ENCODE data around the gene TINCR.

The TINCR gene

DNA sequence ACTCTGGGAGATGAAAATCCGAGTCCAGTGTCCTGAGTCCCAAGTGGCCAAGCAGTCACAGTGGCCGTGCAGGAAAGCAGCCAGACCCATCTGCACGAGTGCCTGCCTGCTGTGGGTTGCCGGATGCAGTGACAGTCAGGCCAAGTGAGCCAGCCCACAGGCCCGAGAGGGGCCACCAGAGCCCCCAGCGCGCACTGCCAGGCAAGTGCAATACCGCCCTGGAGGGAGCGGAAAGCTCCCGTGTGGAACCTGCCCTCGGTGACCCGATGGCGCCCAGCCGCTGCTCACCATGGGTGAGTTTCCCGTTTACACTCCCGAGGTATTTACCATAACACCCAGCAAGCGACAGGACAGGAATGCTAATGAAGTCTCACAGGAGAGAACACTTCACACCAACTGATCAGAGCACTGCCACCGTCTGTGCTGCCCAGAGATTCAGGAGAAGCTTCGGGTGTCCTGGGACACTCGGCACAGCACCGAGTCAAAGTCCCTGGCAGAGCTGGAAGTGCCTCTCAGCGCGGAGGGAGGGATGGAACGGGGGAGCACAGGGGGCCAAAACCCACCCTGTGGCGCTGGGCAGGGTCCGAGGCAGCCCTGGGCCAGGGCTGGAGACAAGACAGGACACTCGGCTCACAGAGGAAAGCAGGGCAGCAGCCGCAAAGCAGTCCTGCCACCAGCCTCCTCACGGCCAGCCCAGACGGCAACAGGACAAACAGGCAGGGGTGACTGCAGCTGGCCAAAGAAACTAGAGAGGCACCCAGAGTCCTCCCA, 21.3 kb upstream of the TINCR start:
- no peak for DNase-seq (ENCODE audit: low read depth in 2 of 2)

DNA sequence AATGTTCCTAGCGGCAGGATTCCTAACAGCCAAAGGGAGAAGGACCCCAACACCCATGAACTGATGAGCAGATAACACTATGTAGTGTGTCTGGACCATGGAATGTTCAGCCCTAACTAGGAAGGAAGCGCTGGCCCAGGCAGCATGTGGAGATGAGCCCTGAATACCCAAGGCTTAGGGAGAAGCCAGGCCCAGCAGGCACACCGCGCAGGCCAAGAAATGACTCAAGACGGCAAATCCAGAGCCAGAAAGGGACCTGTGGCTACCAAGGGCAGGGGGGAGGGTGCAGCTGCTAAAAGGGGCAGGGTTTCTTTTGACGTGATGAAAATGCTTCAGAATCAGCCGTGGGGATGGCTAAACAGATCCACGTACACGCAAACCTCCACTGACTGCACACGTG, 20.7 kb upstream of the TINCR start:
- DNase-seq (ENCODE audit: low read depth in 2 of 2), result no peak

DNA sequence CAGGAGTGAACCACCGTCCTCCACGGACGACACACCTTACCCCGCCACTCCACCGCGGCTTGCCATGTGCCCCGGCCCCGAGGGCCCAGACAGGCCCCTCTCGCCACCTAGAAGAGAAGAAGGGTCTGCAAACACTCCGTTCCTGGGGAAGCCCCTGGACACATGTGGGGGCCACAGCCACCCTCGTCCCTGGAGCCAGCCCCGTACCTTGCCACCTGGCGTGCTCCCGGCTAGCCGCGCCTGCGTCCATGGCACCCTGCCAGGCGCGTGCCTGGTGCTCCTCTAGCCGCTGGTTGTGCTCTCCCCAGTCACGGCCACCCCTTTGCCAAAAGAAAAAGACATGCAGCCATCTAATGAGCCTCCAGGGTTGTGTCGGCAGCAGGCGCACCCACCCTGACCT, 19.9 kb upstream of the TINCR start:
- DNase-seq (ENCODE audit: low read depth in 2 of 2), result no peak

DNA sequence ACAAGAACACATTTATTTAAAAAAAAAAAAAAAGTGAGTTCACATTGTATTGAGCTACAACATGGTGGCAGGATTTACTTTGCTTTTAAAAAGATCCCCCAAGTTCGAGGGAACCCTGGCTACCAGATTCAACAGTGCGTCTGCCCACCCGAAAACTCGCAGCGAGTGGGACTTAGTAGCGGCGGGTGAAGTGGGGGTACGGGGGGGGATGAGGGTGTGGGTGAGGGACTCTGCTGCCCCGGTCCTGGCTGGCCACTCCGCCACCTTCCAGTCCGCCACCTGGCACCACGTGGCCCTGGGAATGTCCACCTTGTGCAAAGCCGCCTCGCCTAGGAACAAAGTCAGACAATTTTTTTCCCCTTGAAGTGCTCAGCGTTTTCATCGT, 19.3 kb upstream of the TINCR start:
- DNase-seq (ENCODE audit: low read depth in 2 of 2), result no peak

DNA sequence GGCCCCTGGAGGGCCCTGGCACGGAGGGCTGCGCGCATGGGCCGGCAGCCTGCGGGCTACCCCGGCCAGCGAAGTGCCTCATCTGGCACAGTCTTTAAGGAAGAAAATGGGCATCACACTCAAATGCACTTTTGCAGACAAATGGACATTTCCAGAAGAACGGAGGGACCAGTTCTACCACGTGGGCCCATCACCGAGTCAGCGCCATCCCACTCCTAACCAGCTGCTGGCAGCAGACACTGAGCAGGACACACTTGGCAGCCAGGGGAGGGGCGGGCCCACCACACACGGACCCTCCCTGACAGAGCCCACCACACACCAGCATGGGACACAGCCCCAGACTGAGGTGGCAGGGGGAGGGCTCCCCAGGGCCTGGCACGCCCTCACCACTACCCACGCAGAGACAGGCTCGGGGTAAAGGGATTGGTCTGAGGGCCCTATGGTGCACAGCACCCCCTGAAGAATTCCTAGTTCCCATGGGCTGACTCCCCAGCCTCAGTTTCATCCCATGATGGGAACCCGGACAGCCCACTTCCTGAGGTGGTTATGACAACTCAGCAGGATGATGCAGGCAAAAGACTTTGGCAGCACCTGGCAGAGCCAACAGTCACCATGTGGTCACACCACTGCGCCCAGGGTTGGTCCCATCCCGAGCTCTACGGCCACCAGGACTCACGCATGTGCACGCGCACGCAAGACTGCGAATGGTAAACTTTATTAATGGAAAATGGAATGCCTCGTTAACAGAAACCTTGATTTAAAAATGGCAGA, 18.7 kb upstream of the TINCR start:
- no peak for DNase-seq (ENCODE audit: low read depth in 2 of 2)

DNA sequence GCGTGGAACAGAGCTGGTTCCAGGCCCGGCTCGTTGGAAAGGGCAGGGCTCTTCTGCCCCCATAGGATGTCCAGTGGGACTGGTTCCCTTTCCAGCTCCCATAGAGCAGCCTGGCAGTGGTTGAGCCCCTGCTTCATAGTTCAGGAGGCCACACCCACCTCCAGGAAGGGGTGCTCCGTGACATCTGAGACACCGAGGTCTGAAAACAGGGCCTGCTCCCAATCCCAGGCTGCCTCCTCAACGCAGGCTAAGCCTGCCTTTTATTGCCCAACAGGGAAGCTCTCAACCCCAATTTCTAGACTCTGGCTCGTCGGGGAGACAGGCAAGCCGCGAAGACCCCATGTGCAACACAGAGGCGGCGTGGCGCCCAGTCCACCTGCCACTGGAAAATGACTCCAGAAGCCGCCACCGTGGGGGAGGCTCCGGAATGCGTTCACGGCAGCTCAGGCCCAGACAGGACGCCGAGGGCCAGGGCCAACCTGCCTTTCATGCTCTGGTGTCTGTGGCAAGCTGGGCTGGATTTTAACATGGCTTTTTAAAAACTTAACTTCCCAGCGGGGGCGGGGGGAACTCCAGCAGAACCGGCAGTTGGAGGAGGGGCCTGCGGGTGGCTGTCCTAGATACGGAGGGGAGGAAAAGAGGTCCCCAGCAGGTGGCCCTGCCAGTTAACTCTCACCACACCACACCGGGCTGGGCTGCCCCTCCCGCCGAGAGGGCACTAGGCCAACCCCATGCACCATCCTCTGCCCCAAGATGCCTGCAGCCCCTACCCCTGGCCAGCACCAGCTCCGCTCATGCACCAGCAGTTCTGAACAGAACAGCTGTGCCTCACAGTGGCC, 17.9 kb upstream of the TINCR start:
- peak; percentile 11 to 35 for DNase-seq (ENCODE audit: low read depth in 2 of 2)

DNA sequence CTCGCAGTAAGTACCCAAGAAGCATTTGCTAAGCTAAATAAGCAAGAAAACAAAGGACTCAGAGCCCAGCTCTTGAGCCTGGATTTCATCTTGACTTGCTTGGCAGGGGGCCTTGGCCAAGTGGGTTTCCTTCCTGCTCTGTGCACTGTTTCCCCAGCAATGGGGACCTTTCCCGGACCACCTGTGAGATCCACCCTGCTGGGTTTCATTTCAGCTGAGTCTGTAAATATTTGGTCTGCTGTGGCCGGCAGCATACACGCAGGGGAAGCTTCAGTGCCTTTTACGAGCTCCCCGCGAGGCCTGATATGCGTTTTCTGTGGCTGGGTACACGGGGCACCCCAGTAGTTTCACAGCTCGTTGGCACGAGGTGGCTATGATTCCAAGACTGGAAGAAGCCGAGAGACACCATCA, 12.4 kb upstream of the TINCR start:
- DNase-seq (ENCODE audit: low read depth in 2 of 2), result no peak

DNA sequence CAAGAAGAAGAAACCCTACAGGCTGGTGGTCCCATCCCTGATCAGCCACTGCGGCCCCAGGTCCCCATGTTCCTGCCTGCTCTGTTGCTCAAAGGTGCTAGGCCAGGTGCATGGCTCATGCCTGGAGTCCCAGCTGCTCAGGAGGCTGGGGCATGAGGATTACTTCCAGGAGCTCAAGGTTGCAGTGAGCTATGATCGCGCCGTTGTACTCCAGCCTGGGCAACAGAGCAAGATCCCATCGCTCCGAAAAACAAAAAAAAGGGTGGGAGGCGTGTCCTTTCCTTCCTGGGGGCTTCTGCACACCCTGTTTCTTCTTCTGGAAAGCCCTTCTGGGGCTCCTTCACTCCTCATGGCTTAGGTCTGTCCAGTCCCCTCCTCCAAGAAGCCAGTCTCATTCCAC, 11.9 kb upstream of the TINCR start:
- DNase-seq (ENCODE audit: low read depth in 2 of 2), result no peak

DNA sequence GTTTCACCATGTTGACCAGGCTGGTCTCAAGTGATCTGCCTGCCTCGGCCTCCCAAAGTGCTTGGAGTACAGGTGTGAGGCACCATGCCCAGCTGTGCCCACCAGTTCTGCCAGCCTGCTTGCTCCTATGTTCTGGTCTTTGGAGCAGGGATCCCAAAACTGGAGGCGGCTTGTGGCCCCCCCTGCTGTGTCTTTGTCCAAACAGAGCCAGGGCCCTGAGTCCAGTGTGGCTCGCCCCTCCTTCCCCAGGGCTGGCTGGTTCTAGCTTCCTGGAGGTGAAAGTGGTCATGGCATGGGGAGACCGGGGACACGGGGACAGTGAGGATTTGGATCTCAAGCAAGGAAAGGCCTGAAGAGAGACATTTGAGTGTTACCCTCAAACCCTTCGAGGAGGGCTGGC, 11.5 kb upstream of the TINCR start:
- no peak for DNase-seq (ENCODE audit: low read depth in 2 of 2)

DNA sequence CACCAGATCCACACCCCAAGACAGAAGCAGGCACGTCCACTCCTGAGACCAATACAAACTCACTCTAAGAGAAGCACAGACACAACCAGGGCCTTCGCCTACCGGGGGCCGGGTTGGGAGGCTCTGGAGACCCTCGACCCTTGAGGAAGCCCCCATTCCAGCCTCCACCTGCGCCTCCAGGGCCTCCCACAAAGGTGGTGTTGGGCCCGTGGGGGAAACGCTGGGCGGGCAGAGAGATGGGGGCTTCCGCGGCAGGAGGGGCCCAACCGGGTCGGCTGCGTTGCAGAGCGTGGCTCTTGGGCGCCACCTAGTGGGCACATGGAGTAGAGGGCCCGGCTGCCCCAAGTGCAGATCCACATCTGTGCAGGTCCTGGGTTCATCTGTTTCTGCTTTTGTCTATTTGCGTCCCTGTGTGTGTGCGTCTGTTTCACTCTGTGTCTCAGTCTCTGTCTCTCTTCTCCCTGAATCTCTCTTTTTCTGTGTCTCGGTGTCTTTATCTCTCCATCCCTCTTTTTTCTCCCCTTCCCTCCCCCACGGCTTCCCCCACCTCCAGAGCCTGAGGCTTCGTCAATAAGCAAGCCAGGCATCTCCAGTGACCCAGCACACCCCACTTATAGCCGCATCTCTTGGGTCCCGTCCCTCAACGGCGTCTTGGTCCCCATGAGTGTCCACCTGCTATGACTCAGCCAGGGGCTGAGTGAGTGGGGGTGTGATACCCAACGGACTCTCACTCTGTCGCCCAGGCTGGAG, 10.5 kb upstream of the TINCR start:
- peak; percentile 31 to 62 for DNase-seq (ENCODE audit: low read depth in 2 of 2)

DNA sequence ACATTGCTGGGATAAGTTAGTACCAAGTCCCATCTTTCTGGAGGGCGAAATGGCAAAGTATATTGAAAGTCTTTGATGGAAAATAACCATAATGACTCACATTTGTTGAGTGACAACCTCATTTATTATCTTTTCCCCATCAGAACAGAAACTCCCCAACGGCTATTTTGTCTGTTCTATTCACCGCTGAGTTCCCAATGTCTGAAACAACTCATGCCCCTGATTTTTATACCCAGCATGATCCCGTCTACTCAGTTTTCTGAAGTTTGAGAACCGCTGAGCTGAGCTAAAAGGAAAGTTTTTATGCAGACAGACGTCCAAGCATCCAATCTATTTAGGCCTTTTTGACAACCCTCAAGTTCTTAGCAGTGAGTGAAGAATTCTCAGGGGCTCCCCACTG, 7.8 kb upstream of the TINCR start:
- no peak for DNase-seq (ENCODE audit: low read depth in 2 of 2)

DNA sequence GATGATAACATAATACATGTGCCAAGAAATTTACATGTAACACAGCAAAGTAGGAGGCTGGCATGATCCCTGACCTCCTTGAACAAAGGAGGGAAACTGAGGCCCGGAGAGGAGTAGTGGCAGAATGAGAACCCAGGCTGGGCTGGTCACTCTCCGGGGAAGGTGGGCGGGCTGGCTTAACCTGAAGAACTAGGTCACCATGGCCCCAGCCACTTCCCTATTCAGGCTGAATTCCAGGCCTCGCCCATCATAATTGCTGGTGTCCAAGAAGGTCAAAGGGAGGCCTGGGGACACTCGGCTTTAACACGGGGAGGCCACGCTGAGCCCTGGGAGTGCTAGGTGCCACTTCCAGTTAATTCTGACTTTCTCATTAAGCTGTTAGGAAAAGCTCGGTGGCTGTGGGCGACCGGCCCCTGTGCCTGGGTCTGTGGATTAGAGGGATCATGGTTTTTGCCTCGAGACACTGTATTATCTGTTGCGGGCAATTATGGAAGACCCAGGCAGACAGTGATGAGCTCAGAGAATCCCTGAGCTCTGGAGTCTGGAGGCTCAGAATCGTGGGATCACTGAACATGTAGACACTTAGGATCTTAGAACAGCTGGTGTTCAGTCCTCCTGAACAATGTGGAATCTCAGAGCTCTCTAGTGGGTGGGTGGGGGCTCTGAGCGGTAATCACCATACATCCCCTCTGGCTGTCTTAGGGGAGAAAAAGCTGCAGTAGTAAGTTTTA, 5.0 kb upstream of the TINCR start:
- DNase-seq (ENCODE audit: low read depth in 2 of 2), result no peak

DNA sequence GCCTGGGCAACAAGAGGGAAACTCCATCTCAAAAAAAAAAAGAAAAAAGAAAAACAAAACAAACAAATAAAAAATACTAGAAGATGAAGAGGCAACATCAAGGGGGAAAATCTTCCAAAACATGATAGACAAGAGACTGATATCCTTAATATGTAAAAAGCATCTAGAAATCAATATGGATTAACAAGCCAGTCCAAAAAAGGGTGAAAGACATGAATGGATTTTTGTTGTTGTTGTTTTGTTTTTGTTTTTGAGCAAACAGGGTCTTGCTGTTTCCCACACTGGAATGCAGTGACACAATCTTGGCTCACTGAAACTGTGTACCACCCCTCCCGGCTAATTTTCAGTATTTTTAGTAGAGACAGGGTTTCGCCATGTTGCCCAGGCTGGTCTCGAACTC, 4.0 kb upstream of the TINCR start:
- DNase-seq (ENCODE audit: low read depth in 2 of 2), result no peak

DNA sequence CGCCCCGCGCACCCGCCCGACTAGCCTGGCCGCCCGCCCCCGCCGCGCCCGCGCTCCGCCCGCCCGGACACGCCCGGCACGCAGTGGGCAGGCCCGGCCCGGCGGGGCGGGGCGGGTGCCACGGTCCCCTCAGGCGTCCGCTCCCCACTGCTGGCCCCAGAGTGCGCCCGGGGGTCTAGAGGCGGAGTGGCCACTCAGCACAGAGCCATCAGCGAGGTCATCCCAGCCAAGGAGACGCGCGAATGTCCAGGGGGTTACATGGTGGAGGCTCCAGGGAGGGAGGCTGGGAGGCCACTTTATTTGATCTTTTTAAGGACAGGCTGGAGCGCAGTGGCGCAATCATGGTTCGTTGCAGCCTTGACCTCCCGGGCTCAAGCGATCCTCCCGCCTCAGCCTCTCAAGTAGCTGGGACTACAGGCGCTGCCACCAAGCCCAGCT, 236 bp upstream of the TINCR start:
- no peak for DNase-seq (ENCODE audit: low read depth in 2 of 2)

DNA sequence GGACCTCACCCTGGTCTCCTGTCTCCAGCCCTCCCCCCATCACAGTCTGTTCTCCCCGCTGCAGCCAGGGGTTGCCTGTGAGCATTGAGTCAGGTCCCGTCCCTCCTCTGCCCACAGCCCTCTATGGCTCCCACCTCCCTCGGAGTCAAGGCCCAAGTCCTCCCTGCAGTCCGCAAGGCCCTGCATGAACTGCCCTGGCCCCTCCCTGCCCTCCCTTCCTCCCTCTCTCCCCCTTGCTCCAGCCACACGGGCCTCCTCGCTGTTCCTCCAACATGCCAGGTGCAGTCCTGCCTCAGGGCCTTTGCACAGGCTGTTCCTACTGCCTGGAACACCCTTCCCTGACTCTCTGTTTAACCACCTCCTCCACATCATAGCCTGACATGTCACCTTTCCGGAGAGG, 2.8 kb downstream of the TINCR start:
- DNase-seq (ENCODE audit: low read depth in 2 of 2), result no peak

DNA sequence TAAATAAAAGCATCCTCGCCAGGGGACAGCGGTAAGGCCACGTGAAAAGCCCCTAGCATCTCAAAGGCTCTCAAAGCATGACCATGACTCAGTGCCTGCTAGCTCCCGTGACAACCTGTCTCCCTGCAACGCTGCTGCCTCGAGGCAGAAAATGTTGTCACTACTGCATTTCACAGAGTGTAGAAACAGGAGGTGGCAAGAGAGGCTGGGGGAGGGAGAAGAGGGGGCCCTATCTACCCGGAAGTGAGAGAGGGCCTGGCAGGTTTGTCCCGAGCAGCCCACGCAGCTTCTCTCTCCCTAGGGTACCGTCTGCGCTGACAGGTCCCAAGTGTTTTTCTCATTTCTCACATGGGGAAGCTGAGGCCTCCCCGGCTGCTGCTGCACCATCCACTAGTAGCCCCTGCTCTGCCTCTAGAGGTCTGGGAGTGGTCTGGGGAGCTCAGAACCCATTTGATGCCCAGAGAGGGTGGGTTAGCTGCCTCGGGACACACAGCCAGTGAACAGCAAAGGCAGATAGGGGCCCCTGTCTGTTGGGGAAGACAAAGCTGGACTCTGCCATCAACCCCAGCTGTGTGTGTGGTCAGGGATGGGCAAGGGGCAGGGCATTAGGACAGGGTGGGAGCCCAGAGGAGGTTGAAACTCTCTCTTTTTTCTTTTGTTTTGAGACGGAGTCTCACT, 3.7 kb downstream of the TINCR start:
- DNase-seq (ENCODE audit: low read depth in 2 of 2), result no peak

DNA sequence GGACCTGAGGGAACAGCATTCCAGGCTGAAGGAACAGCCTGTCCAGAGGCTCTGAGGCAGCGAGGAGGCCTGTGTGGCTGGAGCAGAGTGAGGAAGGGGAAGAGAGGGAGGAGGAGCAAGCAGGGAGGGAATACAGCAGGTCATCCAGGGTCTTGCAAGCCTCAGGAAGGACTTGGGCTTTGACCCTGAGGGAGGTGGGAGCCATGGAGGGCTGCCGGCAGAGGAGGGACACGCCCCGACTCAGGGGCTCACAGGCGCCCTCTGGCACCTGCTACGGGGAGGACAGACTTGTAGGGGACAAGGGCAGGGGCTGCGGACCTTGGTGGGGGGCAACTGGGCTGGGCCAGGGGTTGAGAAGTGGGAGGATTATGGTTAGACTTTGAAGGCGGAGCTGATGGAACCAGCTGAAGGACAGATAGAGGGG, 4.7 kb downstream of the TINCR start:
- DNase-seq (ENCODE audit: low read depth in 2 of 2), result no peak

DNA sequence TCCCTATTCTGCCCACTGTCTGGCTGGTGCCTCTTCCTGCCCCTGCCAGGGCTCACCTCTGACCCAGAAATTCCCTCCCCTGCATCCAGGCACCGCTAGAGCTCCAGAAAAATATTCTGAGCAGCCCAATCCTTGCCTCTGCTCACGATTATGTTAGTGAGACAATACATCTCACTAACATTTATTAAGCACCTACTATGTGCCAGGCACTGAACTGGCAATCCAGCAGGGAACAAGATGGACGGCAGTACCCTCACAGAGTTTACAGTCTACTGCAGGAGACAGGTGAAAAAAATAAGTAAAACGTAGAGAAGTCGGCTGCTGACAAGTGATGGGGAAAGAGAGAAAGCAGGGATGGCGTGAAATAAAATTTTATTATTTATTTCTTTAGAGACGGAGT, 5.5 kb downstream of the TINCR start:
- no peak for DNase-seq (ENCODE audit: low read depth in 2 of 2)

DNA sequence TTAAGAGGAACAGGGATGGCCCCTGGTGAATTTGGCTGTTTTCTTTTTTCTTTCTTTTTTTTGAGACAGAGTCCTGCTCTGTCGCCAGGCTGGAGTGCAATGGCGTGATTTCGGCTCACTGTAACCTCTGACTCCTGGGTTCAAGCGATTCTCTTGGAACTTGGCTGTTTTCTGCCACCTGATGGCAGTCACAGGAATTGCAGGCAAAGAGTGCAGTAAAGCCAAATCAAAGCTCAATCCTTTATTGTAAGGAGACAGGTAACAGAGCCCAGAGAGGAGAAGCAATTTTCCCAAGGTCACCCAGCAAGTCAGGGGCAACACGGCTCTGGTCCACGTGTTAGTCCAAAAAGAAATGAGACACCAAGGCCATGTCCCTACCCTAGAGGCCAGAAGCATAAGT, 6.2 kb downstream of the TINCR start:
- DNase-seq (ENCODE audit: low read depth in 2 of 2), result no peak

DNA sequence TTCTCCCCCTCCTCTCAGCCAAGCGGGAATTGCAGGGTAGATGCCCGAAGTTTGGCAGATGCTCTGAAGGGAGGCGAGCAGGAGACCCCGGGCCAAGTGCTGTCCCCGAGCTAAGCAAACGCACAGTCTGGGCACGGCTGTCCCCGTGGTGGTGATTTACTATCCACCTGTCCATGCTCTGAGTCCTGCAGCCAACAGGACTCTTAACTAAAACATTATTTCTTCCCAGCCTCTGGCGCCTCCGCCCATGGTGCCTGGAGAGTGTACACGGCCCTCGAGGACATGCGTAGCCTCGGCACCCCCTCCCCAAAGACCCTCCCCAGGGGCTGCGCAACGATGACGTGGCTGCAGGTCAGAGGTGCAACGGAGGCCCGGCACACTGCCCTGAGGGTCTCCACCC, 7.6 kb downstream of the TINCR start:
- DNase-seq (ENCODE audit: low read depth in 2 of 2), result no peak

DNA sequence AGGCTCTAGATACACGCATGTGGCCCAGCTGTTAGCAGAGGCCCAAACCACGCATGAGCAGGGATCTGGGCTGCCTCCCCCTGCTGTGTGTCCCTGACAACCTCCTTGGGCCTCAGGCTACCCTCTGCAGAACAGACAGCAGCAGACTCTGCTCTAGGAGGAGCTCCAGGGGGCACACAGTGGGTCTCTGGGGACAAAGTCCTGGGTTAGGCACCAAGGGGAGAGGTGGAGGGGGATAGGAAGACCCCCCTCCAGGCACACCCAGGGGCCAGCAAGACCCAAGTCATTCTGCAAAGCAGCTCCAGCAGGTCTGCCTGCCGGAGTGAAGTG, 8.0 kb downstream of the TINCR start:
- DNase-seq (ENCODE audit: low read depth in 2 of 2), result no peak
